CD14-positive monocyte (primary cell): ENCODE results near the gene NLGN1. TPM values are rescaled to one million over a fixed set of nuclear protein-coding genes. Genes with fewer than 3 reads are reported as not detected.

Source experiments
- DNase-seq, 3 donors: peaks; one replicate each; pipeline ENCODE4 v3.0.0-alpha.2; 2011 to 2022
- H2AFZ ChIP-seq: 2 replicates; pipeline ENCODE4 v1.6.0; 2012; ENCODE audit warnings: mild to moderate bottlenecking, low read depth, low read length, inconsistent platforms; ENCODE audit not compliant: insufficient read depth, poor library complexity, severe bottlenecking
- H3K27ac ChIP-seq, 2 donors: 1 replicate in 1 of 2; 2 replicates in 1 of 2; pipeline ENCODE4 v1.5.1; 2012 to 2013; ENCODE audit warnings: low read length in 2 of 2, control low read depth in 1 of 2, inconsistent platforms in 1 of 2, low read depth in 1 of 2, mild to moderate bottlenecking in 1 of 2
- H3K27me3 ChIP-seq, 2 donors: one replicate each; pipeline versions ENCODE4 v1.6.0 to v1.6.1; 2011 to 2013; ENCODE audit warnings: low read length in 2 of 2; ENCODE audit not compliant: control insufficient read depth in 2 of 2, insufficient read depth in 2 of 2
- H3K36me3 ChIP-seq, 2 donors: replicated peaks in 1 of 2; 1 replicate in 1 of 2; 2 replicates in 1 of 2; pipeline versions ENCODE4 v1.5.1 to v1.6.1; 2012 to 2013; ENCODE audit warnings: low read length in 2 of 2, control low read depth in 1 of 2, inconsistent platforms in 1 of 2, mild to moderate bottlenecking in 1 of 2; ENCODE audit not compliant: insufficient read depth in 2 of 2, control insufficient read depth in 1 of 2
- H3K4me1 ChIP-seq, 2 donors: 1 replicate in 1 of 2; 2 replicates in 1 of 2; pipeline versions ENCODE4 v1.5.1 to v1.6.1; 2012 to 2013; ENCODE audit warnings: low read length in 2 of 2, control low read depth in 1 of 2, inconsistent platforms in 1 of 2, mild to moderate bottlenecking in 1 of 2, moderate library complexity in 1 of 2; ENCODE audit not compliant: insufficient read depth in 2 of 2, control insufficient read depth in 1 of 2
- H3K4me2 ChIP-seq: replicated peaks from 2 replicates; pipeline ENCODE3; 2012; ENCODE audit warnings: low read length, moderate library complexity, mild to moderate bottlenecking; ENCODE audit not compliant: poor library complexity, severe bottlenecking; ENCODE audit errors: extremely low read depth
- H3K4me3 ChIP-seq, 3 experiments: fragments of 200-600 bp in 1 of 3; sonication (generic) in 1 of 3; replicated peaks in 1 of 3; 1 replicate in 2 of 3; 2 replicates in 1 of 3; pipeline ENCODE4 v1.5.1; 2011 to 2013; ENCODE audit warnings: low read length in 3 of 3, mild to moderate bottlenecking in 3 of 3, control low read depth in 2 of 3, low read depth in 2 of 3, inconsistent platforms in 1 of 3, moderate library complexity in 1 of 3
- H3K79me2 ChIP-seq: 2 replicates; pipeline ENCODE4 v1.6.0; 2012; ENCODE audit warnings: mild to moderate bottlenecking, control low read depth, inconsistent platforms, low read length, moderate library complexity; ENCODE audit not compliant: insufficient read depth
- H3K9ac ChIP-seq: 2 replicates; pipeline ENCODE4 v1.6.0; 2017; ENCODE audit warnings: low read length, mild to moderate bottlenecking; ENCODE audit not compliant: insufficient read depth, poor library complexity, severe bottlenecking
- H3K9me3 ChIP-seq, 2 donors: replicated peaks in 1 of 2; 1 replicate in 1 of 2; 2 replicates in 1 of 2; pipeline versions ENCODE4 v1.5.1 to v1.6.1; 2012 to 2013; ENCODE audit warnings: low read length in 2 of 2, control low read depth in 1 of 2; ENCODE audit not compliant: control insufficient read depth in 1 of 2, insufficient read depth in 1 of 2
- H4K20me1 ChIP-seq: 2 replicates; pipeline ENCODE4 v1.6.0; 2012; ENCODE audit warnings: mild to moderate bottlenecking, low read length, control low read depth, moderate library complexity; ENCODE audit not compliant: insufficient read depth
- H3K27ac Mint-ChIP-seq, 7 donors: one replicate each; pipeline ENCODE4 v1.8.0; 2020; ENCODE audit warnings: mild to moderate bottlenecking in 7 of 7, mixed read lengths in 7 of 7, moderate library complexity in 6 of 7, inconsistent platforms in 2 of 7
- H3K27me3 Mint-ChIP-seq, 3 donors: one replicate each; pipeline ENCODE4 v1.8.0; 2021 to 2022; ENCODE audit warnings: low read depth in 3 of 3, mild to moderate bottlenecking in 3 of 3, mixed read lengths in 3 of 3, moderate library complexity in 3 of 3, inconsistent platforms in 1 of 3
- H3K36me3 Mint-ChIP-seq, 2 donors: one replicate each; pipeline ENCODE4 v1.8.0; 2020; ENCODE audit warnings: mixed read lengths in 2 of 2, inconsistent platforms in 1 of 2, mild to moderate bottlenecking in 1 of 2
- H3K4me1 Mint-ChIP-seq: one replicate; pipeline ENCODE4 v1.8.0; 2020; ENCODE audit warnings: mild to moderate bottlenecking, mixed read lengths
- H3K4me3 Mint-ChIP-seq, 2 donors: one replicate each; pipeline ENCODE4 v1.8.0; 2020; ENCODE audit warnings: mild to moderate bottlenecking in 2 of 2, mixed read lengths in 2 of 2, moderate library complexity in 1 of 2
- H3K9me3 Mint-ChIP-seq, 7 donors: one replicate each; pipeline ENCODE4 v1.8.0; 2020 to 2022; ENCODE audit warnings: mixed read lengths in 7 of 7, mild to moderate bottlenecking in 6 of 7, moderate library complexity in 6 of 7, inconsistent platforms in 2 of 7
- CTCF ChIP-seq: fragments of 200-600 bp; IDR thresholded peaks from one replicate; pipeline ENCODE4 v1.8.0; 2022; ENCODE audit warnings: antibody characterized with exemption, mild to moderate bottlenecking
- WGBS: methylation state at CpG from one replicate; pipeline ENCODE4 v1.1.5; 2013; ENCODE audit warnings: missing lambda C conversion rate; ENCODE audit not compliant: insufficient coverage; 5-methylcytosine and 5-hydroxymethylcytosine counted together
- intact Hi-C, 2 donors: fragments of 100-400 bp; cut with micrococcal nuclease; formaldehyde crosslinking; loops; one replicate each; pipeline versions ENCODE4 v1.15.0 to v1.15.1; 2023
- polyA plus RNA-seq, 3 donors: library from polyadenylated mRNA; depleted of rRNA in 1 of 3; unstranded in 2 of 3; stranded (reverse) in 1 of 3; fragments of 300-500 nt in 2 of 3; fragments of >200 nt in 1 of 3; fragmentation: Illumina TruSeq in 2 of 3; gene quantifications; 1 replicate in 2 of 3; 2 replicates in 1 of 3; pipeline ENCODE4 v1.2.3, GENCODE V29; 2012 to 2021

Gene NLGN1
- polyA plus RNA-seq, 3 donors, result not detected

DNA sequence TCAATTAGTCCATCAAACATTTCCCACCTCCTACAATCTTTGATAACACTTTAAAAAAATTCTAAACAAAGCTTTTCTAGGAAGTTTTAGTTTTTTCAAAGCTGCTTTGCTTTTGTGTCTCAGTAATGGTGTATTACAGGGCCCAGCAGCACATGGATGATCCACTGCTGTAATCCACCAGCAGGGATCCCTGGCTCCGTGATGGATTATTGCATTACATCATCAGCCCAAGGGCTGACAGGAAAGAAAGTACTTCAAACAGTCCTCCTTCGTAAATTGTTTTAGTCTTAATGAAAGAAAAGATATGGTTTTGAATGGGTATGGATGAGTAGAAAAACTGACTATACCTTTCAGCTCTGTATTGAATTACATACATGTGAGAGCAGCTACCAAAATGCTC, 772.7 kb downstream of the NLGN1 start:
- Histone ChIP-seq H3K4me1 (no peaks in the 10 kb centered on the region), H3K4me3 (no peak overlapping the region), H3K36me3 (no peaks in the 10 kb centered on the region), H3K27ac (no peak overlapping the region), H3K79me2 (no peaks in the 10 kb centered on the region), H3K9ac (no peak overlapping the region), H2AFZ (no peak overlapping the region), H4K20me1 (no peaks in the 10 kb centered on the region), H3K9me3 (peaks cover 10 to 15% of the 10 kb centered on the region in 2 donors), H3K4me2 (no peak overlapping the region), H3K27me3 (no peaks in the 10 kb centered on the region)
- H3K36me3 Mint-ChIP-seq, result no peaks in the 10 kb centered on the region
- no peak overlapping the region for H3K4me3 Mint-ChIP-seq
- H3K4me1 Mint-ChIP-seq, result no peaks in the 10 kb centered on the region
- peaks cover 7 to 17% (median 10%) of the 10 kb centered on the region in 7 donors for H3K9me3 Mint-ChIP-seq
- intact Hi-C loops, result no loop called here
- H3K27me3 Mint-ChIP-seq, result no peaks in the 10 kb centered on the region
- no peak overlapping the region for H3K27ac Mint-ChIP-seq
- no CpG with 5 or more reads among the region's 2 CpGs for WGBS
- no peak for DNase-seq
- TF ChIP-seq CTCF, result no peak

- no peak for DNase-seq
Observed at GRCh38 chr3:174186377-174186989, 788.9 kb downstream of the NLGN1 start.

More at GRCh38 chr3:174186377-174186989, 788.9 kb downstream of the NLGN1 start:
- Mint-ChIP-seq H3K36me3 (no peaks in the 10 kb centered on the region), H3K9me3 (peaks cover 0 to 10% (median 2%) of the 10 kb centered on the region in 7 donors), H3K27ac (no peak overlapping the region), H3K4me3 (no peak overlapping the region), H3K27me3 (no peaks in the 10 kb centered on the region), H3K4me1 (no peaks in the 10 kb centered on the region)
- no peak overlapping the region for H3K4me2 ChIP-seq
- no peaks in the 10 kb centered on the region for H3K27me3 ChIP-seq
- no peak for TF ChIP-seq CTCF
- no peaks in the 10 kb centered on the region for H3K36me3 ChIP-seq
- H3K4me3 ChIP-seq, result no peak overlapping the region
- H3K9me3 ChIP-seq, result no peaks in the 10 kb centered on the region
- no peaks in the 10 kb centered on the region for H4K20me1 ChIP-seq
- no peaks in the 10 kb centered on the region for H3K79me2 ChIP-seq
- intact Hi-C loops, result no loop called here
- no peak overlapping the region for H2AFZ ChIP-seq
- H3K9ac ChIP-seq, result no peak overlapping the region
- no peak overlapping the region for H3K27ac ChIP-seq
- no peaks in the 10 kb centered on the region for H3K4me1 ChIP-seq
- no CpG with 5 or more reads among the region's 1 CpG for WGBS
